Activated CD8-positive, alpha-beta T cell treated with anti-CD3 and anti-CD28 coated beads for 36 hours (primary cell): ENCODE results near the gene SHANK2. TPM values are rescaled to one million over a fixed set of nuclear protein-coding genes. Genes with fewer than 3 reads are reported as not detected.

ENCODE experiments used
- ATAC-seq: fragments of 200-7000 bp; cut with Tn5 transposase; one replicate; pipeline ENCODE4 v1.10.0; 2021; ENCODE audit warnings: mild to moderate bottlenecking, moderate library complexity
- CTCF ChIA-PET: fragments of 350-600 bp; sonication (Branson Sonifier 250); formaldehyde crosslinking; loops from one replicate; lab custom pipeline; 2021; ENCODE audit warnings: antibody characterized with exemption; lab: Charles Lee
- POLR2A ChIA-PET: fragments of 350-600 bp; sonication (Branson Sonifier 250); formaldehyde crosslinking; loops from one replicate; lab custom pipeline; 2021; ENCODE audit warnings: antibody characterized with exemption; lab: Charles Lee
- DNase-seq: peaks from one replicate; pipeline ENCODE4 v3.0.0-alpha.2; 2020
- H3K27ac Mint-ChIP-seq: one replicate; pipeline ENCODE4 v1.8.0; 2021; ENCODE audit warnings: mild to moderate bottlenecking, mixed read lengths
- H3K27me3 Mint-ChIP-seq: one replicate; pipeline ENCODE4 v1.8.0; 2021; ENCODE audit warnings: mixed read lengths
- H3K36me3 Mint-ChIP-seq: one replicate; pipeline ENCODE4 v1.8.0; 2021; ENCODE audit warnings: low read depth, mixed read lengths
- H3K4me1 Mint-ChIP-seq: one replicate; pipeline ENCODE4 v1.8.0; 2021; ENCODE audit warnings: low read depth, mixed read lengths
- H3K4me3 Mint-ChIP-seq: one replicate; pipeline ENCODE4 v1.8.0; 2021; ENCODE audit warnings: mild to moderate bottlenecking, moderate library complexity, mixed read lengths
- H3K9me3 Mint-ChIP-seq: one replicate; pipeline ENCODE4 v1.8.0; 2021; ENCODE audit warnings: mixed read lengths
- CTCF ChIP-seq: fragments of 200-600 bp; IDR thresholded peaks from one replicate; pipeline ENCODE4 v1.8.0; 2022; ENCODE audit warnings: antibody characterized with exemption, mild to moderate bottlenecking
- intact Hi-C: fragments of 100-400 bp; cut with micrococcal nuclease; formaldehyde crosslinking; loops from one replicate; pipeline ENCODE4 v1.10.0; 2022
- total RNA-seq, 2 experiments: library from RNA; stranded (reverse); gene quantifications; one replicate each; pipeline ENCODE4 v1.2.3, GENCODE V29; 2021

SHANK2 gene
- total RNA-seq, 2 experiments from 2014 or later: not detected

- Mint-ChIP-seq H3K36me3 (no peaks in the 10 kb centered on the region), H3K4me1 (no peaks in the 10 kb centered on the region)
Observed at GRCh38 chr11:71285111-71285510, 32.7 kb upstream of the SHANK2 start.

GRCh38 chr11:71284525-71285092 is 32.2 kb upstream of the SHANK2 start:
- intact Hi-C loops: no loop called here
- H3K27me3 Mint-ChIP-seq: no peaks in the 10 kb centered on the region
- ChIA-PET CTCF (no interaction called here), POLR2A (no interaction called here)
- DNase-seq: no peak
- no peak for ATAC-seq
- H3K27ac Mint-ChIP-seq: no peak overlapping the region
- TF ChIP-seq CTCF: no peak
- H3K9me3 Mint-ChIP-seq: peaks cover 7% of the 10 kb centered on the region
- no peaks in the 10 kb centered on the region for H3K4me1 Mint-ChIP-seq
- H3K4me3 Mint-ChIP-seq: no peak overlapping the region
- no peaks in the 10 kb centered on the region for H3K36me3 Mint-ChIP-seq

More at GRCh38 chr11:71285111-71285510, 32.7 kb upstream of the SHANK2 start:
- Mint-ChIP-seq H3K4me3 (no peak overlapping the region), H3K27me3 (no peaks in the 10 kb centered on the region), H3K27ac (no peak overlapping the region), H3K9me3 (peaks cover 10% of the 10 kb centered on the region)
- ATAC-seq (no peak), DNase-seq (no peak)
- ChIA-PET POLR2A (no interaction called here), CTCF (no interaction called here)
- intact Hi-C loops: no loop called here
- TF ChIP-seq CTCF: no peak

DNA sequence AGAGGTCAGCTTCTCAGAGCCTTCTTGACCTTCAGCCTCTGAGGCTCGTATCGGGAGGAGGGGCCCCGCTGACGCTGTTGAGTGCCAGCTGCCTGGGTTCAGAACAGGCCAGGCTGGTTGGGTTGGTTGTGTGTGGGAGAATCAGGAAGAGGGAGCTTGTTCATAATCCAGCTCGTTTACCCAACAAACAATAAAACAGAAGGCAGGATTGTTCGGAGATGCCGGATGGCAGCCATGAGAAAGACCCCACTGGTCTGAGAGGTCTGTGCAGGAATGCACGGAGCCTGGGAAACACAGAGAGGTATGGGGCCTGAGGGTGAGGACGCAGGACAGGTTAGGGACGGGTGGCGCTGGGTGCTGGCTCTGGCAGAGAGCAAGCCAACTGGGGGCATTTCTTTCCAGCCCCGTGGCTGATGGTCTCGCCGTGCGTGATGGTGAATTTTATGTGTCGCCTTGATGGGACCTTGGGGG is 31.6 kb upstream of the SHANK2 start:
- Mint-ChIP-seq H3K36me3 (no peaks in the 10 kb centered on the region), H3K27ac (no peak overlapping the region), H3K4me1 (no peaks in the 10 kb centered on the region), H3K4me3 (no peak overlapping the region), H3K27me3 (no peaks in the 10 kb centered on the region), H3K9me3 (peaks cover 2% of the 10 kb centered on the region)
- intact Hi-C loops: no loop called here
- ChIA-PET CTCF (no interaction called here), POLR2A (no interaction called here)
- DNase-seq (no peak), ATAC-seq (no peak)
- no peak for TF ChIP-seq CTCF

- Mint-ChIP-seq H3K4me1 (no peaks in the 10 kb centered on the region), H3K27me3 (no peaks in the 10 kb centered on the region), H3K9me3 (no peaks in the 10 kb centered on the region), H3K27ac (no peak overlapping the region), H3K36me3 (no peaks in the 10 kb centered on the region), H3K4me3 (no peak overlapping the region)
- ATAC-seq (no peak), DNase-seq (no peak)
- intact Hi-C loops: no loop called here
- TF ChIP-seq CTCF: no peak
- ChIA-PET CTCF (no interaction called here), POLR2A (no interaction called here)
Observed at GRCh38 chr11:71282581-71283351, 30.4 kb upstream of the SHANK2 start.

GRCh38 chr11:71281831-71282230 is 29.5 kb upstream of the SHANK2 start:
- ChIA-PET CTCF (no interaction called here), POLR2A (no interaction called here)
- TF ChIP-seq CTCF: no peak
- Mint-ChIP-seq H3K4me1 (no peaks in the 10 kb centered on the region), H3K4me3 (no peak overlapping the region), H3K36me3 (no peaks in the 10 kb centered on the region), H3K27ac (no peak overlapping the region), H3K27me3 (no peaks in the 10 kb centered on the region), H3K9me3 (no peaks in the 10 kb centered on the region)
- DNase-seq: no peak
- intact Hi-C loops: no loop called here
- ATAC-seq: no peak
